Measurements from ENCODE around the gene ASPSCR1. TPM values are rescaled to one million over a fixed set of nuclear protein-coding genes. Genes with fewer than 3 reads are reported as not detected.

The ASPSCR1 gene
- total and polyA plus RNA-seq, 9 of the 15 experiments (the other 6 are each of a cell fraction or from before 2014, with no cell fraction given) = 0.90 to 36.9 (median 11.6) TPM

GRCh38 chr17:82031885-82032627 is 54.6 kb downstream of the ASPSCR1 start (continued):
- peak in 1 of 2 experiments; percentile 90; a peak in 2 of 4 replicates for TF ChIP-seq HDAC1 (IDR thresholded peaks at IDR 0.05)
- peak; percentile 42 for TF ChIP-seq SMAD1 (IDR thresholded peaks at IDR 0.05; ENCODE audit: low read depth, low read length, partially characterized antibody)
- peak; percentile 89 for TF ChIP-seq MAX (CRISPR knock-in tag; IDR thresholded peaks at IDR 0.05)
- TF ChIP-seq ZBTB40 (IDR thresholded peaks at IDR 0.05) = peak; percentile 44; the same call in 1 of the 2 replicates
- no peak for TF ChIP-seq ZBTB40 (CRISPR knock-in tag; IDR thresholded peaks at IDR 0.05)
- TF ChIP-seq CTCF (IDR thresholded peaks at IDR 0.05 in 2 of 3, conservative IDR thresholded peaks at IDR 0.05 in 1 of 3; ENCODE audit: insufficient read depth in 2 of 3, low read depth in 1 of 3, low read length in 3 of 3) = peak in 1 of 3 experiments; percentile 26; a peak in 2 of 6 replicates
- peak; percentile 52 for TF ChIP-seq KDM5B (IDR thresholded peaks at IDR 0.05; ENCODE audit: insufficient replicate concordance, low read depth, low read length)
- TF ChIP-seq SMAD4 (CRISPR knock-in tag; conservative IDR thresholded peaks at IDR 0.05) = no peak; the same call in 1 of the 2 replicates
- peak; percentile 64; the same call in 1 of the 2 replicates for TF ChIP-seq PHF8 (IDR thresholded peaks at IDR 0.05; ENCODE audit: borderline replicate concordance, low read length)
- TF ChIP-seq POLR2G (IDR thresholded peaks at IDR 0.05; ENCODE audit: low read depth, low read length) = peak; percentile 80
- TF ChIP-seq POLR2B (IDR thresholded peaks at IDR 0.05; ENCODE audit: low read depth, partially characterized antibody) = peak; percentile 54
- TF ChIP-seq GABPB2 (CRISPR knock-in tag; conservative IDR thresholded peaks at IDR 0.05) = no peak
- TF ChIP-seq ZBTB7A (IDR thresholded peaks at IDR 0.05; ENCODE audit: borderline replicate concordance, control insufficient read depth, low read depth, low read length) = peak; percentile 31; the same call in 1 of the 2 replicates
- peak in 1 of 2 experiments; percentile 32; a peak in 1 of 4 replicates for TF ChIP-seq RAD21 (CRISPR knock-in tag; conservative IDR thresholded peaks at IDR 0.05 in 1 of 2, IDR thresholded peaks at IDR 0.05 in 1 of 2)
- TF ChIP-seq HLTF (IDR thresholded peaks at IDR 0.05) = 0 out of 2 replicates have a peak, but pooled peaks have one; percentile 27

Data from K562 (cell line).